SK-N-SH (cell line): ENCODE data around the gene MRPS18A.

Experiments used
- CTCF ChIP-seq: fragments of 200-600 bp; sonication (generic); IDR thresholded peaks from 2 replicates; pipeline ENCODE4 v1.6.1; 2017; ENCODE audit warnings: antibody characterized with exemption, mild to moderate bottlenecking, moderate library complexity
- JUND ChIP-seq: IDR thresholded peaks from 2 replicates; pipeline ENCODE4 v1.4.0; 2012
- REST ChIP-seq: IDR thresholded peaks from 2 replicates; pipeline ENCODE4 v1.6.1; 2012; ENCODE audit warnings: mild to moderate bottlenecking, low read depth, low read length, moderate library complexity
- SIN3A ChIP-seq: IDR thresholded peaks from 2 replicates; pipeline ENCODE4 v1.6.1; 2012; ENCODE audit warnings: low read depth, mild to moderate bottlenecking, low read length, moderate library complexity, borderline replicate concordance

DNA sequence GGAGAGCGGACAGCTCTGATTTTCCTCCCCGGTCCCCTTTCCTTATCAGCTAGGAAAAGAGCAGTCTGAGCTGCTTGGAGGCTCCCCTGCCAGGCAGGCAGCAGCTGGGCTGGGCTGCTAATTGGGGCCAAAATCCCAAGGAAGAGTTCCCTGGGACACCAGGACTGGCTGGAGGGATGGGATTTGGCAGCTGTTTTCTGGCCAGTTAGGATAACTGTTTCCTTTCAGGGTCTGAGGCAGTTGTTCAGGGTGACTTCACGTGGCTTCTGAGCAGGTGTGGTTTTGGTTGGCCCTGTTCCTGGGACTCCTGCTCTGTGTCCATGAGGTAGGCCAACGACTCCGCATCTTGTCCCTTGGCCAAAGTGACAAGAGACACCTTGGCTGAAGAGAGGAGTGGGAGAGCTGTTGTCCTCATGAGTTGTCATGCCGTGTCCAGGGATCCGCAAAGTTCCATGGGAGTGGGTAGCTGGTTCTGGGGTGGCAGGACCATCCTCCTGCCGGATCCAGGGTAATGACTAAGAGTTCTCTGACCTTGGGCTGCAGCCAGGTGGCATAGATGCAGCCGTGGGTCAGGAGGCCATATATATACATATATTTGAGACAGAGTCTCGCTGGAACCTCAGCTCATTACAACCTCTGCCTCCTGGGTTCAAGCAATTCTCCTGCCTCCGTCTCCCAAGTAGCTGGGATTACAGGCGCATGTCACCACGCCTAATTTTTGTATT lies 21.2 kb downstream of the MRPS18A start:
- no peak for TF ChIP-seq CTCF
- no peak for TF ChIP-seq SIN3A
- no peak for TF ChIP-seq JUND
- no peak for TF ChIP-seq REST
